Measurements from ENCODE around the gene HCN1. TPM values are rescaled to one million over a fixed set of nuclear protein-coding genes. Genes with fewer than 3 reads are reported as not detected.

HCN1 gene
- total and polyA plus RNA-seq, 11 donors = 0.09 to 0.43 (median 0.15) TPM; not detected in 6

DNA sequence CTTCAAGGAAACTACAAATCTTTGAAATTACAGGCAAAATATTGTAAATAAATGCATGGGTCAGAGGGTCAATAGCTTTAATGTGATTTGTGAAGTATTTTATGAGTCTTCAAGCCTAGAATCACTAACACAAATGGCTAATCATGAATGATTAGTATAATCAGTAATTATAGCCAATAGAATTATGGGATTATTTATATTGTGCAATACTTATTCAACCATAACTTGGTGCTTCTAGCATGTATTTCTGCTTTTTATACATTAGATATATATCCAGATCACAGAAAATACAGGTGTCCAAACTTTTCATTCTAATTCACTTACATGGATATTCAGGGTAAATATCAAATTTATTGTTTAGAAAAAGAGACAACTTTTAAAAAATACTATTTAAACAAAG is 12.1 kb downstream of the HCN1 start:
- intact Hi-C loops (cut with DNase I) = no loop called here

DNA sequence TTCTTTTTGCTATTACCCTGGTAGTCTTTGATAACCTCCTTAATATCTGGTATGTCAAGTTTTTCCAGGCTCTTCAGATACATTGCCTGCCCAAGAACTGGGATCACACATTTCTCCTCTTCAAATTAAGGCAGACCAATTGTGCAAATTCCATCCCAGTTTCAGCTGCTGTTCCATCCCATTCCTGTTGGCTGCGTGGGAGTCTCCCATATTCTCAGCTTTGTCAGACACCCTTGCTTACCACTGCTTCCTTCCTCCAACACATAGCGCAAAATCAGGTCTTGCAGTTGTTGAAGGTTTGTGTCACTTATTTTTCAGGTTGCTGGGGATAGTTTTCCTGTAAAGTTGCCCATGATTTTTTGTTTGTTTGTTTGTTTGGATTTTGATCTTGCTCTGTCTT is 15.2 kb downstream of the HCN1 start:
- TF ChIP-seq, protein P1, sequence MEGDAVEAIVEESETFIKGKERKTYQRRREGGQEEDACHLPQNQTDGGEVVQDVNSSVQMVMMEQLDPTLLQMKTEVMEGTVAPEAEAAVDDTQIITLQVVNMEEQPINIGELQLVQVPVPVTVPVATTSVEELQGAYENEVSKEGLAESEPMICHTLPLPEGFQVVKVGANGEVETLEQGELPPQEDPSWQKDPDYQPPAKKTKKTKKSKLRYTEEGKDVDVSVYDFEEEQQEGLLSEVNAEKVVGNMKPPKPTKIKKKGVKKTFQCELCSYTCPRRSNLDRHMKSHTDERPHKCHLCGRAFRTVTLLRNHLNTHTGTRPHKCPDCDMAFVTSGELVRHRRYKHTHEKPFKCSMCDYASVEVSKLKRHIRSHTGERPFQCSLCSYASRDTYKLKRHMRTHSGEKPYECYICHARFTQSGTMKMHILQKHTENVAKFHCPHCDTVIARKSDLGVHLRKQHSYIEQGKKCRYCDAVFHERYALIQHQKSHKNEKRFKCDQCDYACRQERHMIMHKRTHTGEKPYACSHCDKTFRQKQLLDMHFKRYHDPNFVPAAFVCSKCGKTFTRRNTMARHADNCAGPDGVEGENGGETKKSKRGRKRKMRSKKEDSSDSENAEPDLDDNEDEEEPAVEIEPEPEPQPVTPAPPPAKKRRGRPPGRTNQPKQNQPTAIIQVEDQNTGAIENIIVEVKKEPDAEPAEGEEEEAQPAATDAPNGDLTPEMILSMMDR (IDR thresholded peaks at IDR 0.05) = no peak
- TF ChIP-seq POLR2A (IDR thresholded peaks at IDR 0.05) = no peak
- Histone ChIP-seq H3K9me3 (no peaks in the 10 kb centered on the region), H3K4me1 (no peaks in the 10 kb centered on the region), H3K36me3 (no peaks in the 10 kb centered on the region), H3K4me3 (no peak overlapping the region), H3K27ac (no peak overlapping the region), H3K27me3 (no peaks in the 10 kb centered on the region)
- ATAC-seq (no peak), DNase-seq (no peak)
- intact Hi-C loops (cut with DNase I) = no loop called here
- 68 to 87% (median 71%) methylated on average over 2 of the region's 2 CpGs for WGBS, 4 donors

More for the DNA sequence above, 12.1 kb downstream of the HCN1 start:
- Histone ChIP-seq H3K9me3 (no peaks in the 10 kb centered on the region), H3K27me3 (peaks cover 0 to 9% (median 0%) of the 10 kb centered on the region in 9 donors), H3K36me3 (no peaks in the 10 kb centered on the region), H3K4me1 (no peaks in the 10 kb centered on the region), H3K27ac (no peak overlapping the region), H3K4me3 (no peak overlapping the region)
- no peak for ATAC-seq
- no peak for DNase-seq
- TF ChIP-seq POLR2A (IDR thresholded peaks at IDR 0.05) = no peak

DNA sequence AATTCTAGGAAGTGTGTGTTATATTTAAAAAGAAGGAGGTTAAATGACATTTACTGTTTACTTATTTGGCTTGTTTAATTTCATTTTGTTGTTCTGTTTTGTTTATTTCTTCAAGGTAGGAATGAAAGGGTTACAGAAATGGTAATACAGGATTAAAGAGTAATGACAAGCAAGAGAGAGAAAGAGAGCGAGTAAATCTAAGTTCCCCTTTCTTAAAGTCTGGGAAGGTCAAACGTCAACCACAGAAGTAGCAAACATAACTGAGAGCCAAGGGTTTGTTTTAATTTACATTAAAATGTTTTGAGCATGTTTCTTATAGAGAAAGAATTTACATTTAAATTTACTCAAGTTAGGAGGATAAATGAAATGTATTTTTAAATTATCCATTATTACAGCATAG is 18.7 kb downstream of the HCN1 start:
- no peak overlapping the region for H3K4me3 ChIP-seq
- ATAC-seq (no peak), DNase-seq (no peak)
- no peaks in the 10 kb centered on the region for H3K36me3 ChIP-seq
- no peaks in the 10 kb centered on the region for H3K4me1 ChIP-seq
- intact Hi-C loops (cut with DNase I) = no loop called here
- 41 to 51% (median 45%) methylated on average over 2 of the region's 2 CpGs for WGBS, 4 donors
- no peaks in the 10 kb centered on the region for H3K27me3 ChIP-seq
- no peaks in the 10 kb centered on the region for H3K9me3 ChIP-seq
- H3K27ac ChIP-seq = no peak overlapping the region
- no peak for TF ChIP-seq POLR2A (IDR thresholded peaks at IDR 0.05)
- TF ChIP-seq, protein P1 (IDR thresholded peaks at IDR 0.05) = no peak

DNA sequence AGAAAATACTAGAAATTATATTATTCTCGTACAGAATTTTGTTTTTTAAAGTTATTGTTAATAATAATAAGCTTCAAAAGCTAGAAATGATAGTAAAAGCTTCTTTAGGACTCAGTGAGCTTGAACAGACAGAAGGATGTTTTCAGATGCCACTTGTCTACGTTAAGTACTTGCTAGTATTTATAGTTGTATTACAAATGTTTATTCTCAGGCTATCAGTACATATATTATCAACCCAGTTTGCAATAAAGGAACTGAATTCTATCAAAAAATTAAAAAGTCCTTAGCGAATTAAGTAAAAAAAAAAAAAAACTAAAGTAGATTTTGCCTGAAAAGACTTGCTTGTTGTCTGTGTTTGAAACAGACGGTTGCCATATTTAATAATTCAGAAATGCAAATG is 23.9 kb downstream of the HCN1 start:
- no peak overlapping the region for H3K27ac ChIP-seq
- TF ChIP-seq, protein P1 (IDR thresholded peaks at IDR 0.05) = no peak
- TF ChIP-seq POLR2A (IDR thresholded peaks at IDR 0.05) = no peak
- H3K36me3 ChIP-seq = no peaks in the 10 kb centered on the region
- DNase-seq (no peak), ATAC-seq (no peak)
- intact Hi-C loops (cut with DNase I) = no loop called here
- no peak overlapping the region for H3K4me3 ChIP-seq
- no peaks in the 10 kb centered on the region for H3K9me3 ChIP-seq
- 57 to 74% (median 67%) methylated on average over 4 of the region's 4 CpGs for WGBS, 4 donors
- H3K4me1 ChIP-seq = no peaks in the 10 kb centered on the region
- H3K27me3 ChIP-seq = no peaks in the 10 kb centered on the region

DNA sequence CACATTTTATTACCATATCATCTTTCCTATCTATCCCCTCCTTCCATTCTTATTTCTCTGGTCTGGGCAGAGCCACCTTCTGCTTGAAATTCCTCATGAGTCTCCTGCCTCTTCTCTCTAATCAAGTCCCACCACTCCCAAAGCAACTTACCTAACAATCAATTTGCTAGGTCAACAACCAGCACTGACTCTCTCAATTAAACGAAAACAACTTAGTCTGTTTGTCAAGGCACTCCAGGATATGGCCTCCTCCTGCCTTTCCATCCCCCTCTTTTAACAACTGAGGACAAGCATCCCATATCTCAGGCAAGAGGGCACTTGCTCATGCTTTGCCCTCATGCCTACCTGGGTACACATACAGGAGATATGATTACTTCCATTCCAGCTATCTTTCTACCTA is 47.4 kb downstream of the HCN1 start:
- no peaks in the 10 kb centered on the region for H3K9me3 ChIP-seq
- ATAC-seq (no peak), DNase-seq (no peak)
- intact Hi-C loops (cut with DNase I) = loop anchor here in 1 of 10 donors (10.0 kb wide), 1 partner anchor 584 kb away; no protein-coding TSS in a partner anchor
- H3K4me3 ChIP-seq = no peak overlapping the region
- 22 to 53% (median 41%) methylated on average over 1 of the region's 1 CpG for WGBS, 4 donors
- H3K36me3 ChIP-seq = no peaks in the 10 kb centered on the region
- H3K27me3 ChIP-seq = no peaks in the 10 kb centered on the region
- TF ChIP-seq POLR2A (IDR thresholded peaks at IDR 0.05) = no peak
- TF ChIP-seq, protein P1 (IDR thresholded peaks at IDR 0.05) = no peak
- no peaks in the 10 kb centered on the region for H3K4me1 ChIP-seq
- H3K27ac ChIP-seq = no peak overlapping the region
